ENCODE results near the gene PHF21A.
"Not testable (repeated sequence)": the region's sequence is repeated elsewhere in the genome, so short reads cannot be mapped to it uniquely, and the experiment has no call there.

Gene PHF21A

DNA sequence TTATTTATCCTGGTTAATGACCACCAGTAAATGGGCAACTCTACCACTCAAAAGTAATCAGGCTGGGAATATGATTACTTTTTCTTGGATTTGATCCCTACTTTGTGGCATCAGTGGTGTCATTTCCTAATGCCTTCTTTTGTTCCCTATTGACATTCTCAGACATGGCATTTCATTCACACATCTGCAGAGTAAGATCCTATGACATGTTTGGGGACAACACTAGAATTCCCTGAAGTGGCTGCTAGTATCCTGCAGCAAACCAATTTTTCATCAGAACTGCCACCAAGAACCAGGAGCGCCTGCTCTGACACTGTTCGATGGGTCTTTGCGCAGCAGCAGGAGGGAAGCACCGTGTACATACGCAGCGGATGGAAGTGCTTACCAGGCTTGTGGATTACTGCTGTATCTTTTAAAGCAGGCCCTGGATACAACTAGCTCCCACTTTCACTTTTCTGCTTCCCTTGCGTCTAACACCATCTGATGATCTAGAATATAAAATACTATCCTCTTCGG is 101.1 kb downstream of the PHF21A start:
- DNase-seq: no peak

DNA sequence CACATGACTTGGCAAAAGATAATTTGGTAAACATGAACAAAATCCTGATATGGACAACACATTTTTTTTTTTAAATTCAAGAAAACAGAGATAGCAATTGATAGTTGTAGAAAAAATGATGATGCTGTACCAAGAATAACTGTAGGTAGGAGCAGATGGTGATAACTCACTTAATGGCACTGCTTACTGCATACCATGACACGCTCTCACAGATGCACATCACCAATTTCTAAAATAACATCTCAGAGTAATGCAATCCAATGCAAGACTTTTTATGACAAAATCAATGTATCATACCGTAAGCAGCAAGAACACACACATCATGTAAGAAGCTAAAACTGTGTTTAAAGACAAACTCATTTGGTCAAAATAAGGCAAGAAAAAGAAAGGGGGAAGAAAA is 102.6 kb downstream of the PHF21A start:
- no peak for DNase-seq

DNA sequence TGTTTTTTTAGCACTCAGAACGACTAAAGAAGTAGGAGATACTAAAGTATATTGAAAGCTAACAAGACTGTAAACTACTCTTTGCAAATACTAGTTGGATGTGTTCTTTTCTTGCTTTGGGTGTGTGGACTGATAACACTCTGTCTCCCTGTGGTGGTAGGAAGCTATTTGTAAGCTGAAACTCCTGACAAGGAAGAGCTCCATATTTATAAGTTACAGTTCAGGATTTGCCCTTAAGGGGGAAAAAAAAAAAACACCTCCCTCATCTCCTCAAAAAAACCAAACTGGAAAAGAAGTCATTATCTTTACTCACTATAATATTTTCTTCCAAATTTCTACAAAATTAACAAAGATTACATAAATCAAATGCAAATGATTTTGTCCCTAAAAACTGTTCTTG is 103.9 kb downstream of the PHF21A start:
- no peak for DNase-seq

DNA sequence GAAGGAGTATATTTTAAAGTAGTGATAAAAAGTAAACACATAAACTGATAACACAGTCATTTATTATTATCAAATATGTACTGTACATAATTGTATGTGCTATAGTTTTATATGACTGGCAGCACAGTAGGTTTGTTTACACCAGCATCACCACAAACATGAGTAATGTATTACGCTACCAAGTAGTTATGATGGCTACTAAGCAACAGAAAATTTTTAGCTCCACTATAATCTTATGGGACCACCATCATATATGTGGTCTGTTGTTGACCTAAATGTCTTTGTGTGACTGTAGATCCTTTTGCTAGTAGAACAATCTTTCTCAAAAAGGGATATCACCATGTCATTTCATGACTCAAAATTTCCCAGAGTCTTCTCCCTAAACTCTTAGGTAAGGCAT is 105.3 kb downstream of the PHF21A start:
- DNase-seq: no peak

DNA sequence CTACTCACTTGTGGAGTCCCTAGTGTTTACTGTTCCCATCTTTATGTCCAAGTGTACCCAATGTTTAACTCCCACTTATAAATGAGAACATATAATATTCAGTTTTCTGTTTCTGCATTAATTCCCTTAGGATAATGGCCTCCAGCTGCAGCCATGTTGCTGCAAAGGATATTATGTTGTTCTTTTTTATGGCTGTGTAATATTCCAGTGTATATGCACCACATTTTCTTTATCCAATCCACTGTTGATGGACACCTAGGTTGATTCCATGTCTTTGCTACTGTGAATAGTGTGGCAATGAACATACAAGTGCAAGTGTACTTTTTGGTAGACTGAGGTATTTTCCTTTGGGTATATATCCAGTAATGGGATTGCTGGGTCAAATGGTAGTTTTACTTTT is 107.1 kb downstream of the PHF21A start:
- DNase-seq: not testable (repeated sequence)

DNA sequence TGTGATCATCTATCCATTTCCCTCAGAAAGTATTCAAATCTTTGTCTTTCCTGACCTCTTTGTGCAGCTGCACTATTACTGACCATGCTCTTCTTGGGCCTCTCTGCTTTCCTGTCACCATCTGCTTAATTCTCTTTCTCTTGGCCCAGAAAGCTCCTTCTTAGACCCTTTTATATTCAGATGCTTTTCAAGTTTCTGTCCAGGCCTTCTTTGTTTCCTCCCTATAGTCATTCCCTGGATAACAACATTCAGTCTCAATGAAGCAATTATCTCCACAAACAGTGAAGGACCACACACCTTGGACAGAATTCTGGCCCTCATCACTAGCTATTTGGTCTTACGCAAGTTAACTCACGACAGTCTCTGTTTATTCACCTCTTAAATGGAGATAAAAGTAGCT is 109.1 kb downstream of the PHF21A start:
- no peak for DNase-seq

DNA sequence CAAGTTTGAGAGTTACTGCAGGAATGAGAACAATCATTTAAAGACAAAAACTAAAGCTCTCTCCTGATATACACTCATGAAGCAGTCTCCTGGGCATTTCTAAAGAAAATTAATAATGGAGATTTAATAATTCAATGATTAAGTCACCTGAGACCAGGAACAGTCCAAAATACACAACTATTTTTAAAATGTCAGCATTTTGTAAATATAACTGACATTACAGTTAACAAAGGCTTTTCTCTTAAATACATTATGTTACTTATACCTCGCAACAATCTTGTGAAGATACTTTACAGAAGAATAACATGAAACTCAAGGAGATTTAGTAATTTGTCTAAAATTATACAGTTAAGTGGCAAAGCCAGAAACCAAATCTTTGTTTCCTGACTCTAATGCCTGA is 111.2 kb downstream of the PHF21A start:
- no peak for DNase-seq

DNA sequence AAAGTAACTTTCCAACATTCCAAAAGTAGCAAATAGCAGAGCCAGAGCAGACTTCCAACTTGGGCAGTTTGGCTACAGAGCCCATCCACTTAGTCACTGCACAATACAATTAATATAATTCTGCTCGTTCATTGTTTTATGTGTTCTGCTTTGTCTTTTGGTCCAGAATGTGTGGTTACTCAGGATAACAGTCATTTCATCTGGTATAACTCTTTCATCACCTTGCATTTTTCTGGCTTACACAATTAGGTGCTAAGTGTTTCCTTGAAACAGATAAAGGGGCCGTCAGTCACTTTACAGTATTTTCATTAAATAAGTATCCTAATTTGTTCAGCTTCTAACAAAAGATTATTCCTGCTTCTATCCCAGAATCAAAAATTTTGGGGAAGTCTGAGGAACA is 111.6 kb downstream of the PHF21A start:
- DNase-seq: no peak

DNA sequence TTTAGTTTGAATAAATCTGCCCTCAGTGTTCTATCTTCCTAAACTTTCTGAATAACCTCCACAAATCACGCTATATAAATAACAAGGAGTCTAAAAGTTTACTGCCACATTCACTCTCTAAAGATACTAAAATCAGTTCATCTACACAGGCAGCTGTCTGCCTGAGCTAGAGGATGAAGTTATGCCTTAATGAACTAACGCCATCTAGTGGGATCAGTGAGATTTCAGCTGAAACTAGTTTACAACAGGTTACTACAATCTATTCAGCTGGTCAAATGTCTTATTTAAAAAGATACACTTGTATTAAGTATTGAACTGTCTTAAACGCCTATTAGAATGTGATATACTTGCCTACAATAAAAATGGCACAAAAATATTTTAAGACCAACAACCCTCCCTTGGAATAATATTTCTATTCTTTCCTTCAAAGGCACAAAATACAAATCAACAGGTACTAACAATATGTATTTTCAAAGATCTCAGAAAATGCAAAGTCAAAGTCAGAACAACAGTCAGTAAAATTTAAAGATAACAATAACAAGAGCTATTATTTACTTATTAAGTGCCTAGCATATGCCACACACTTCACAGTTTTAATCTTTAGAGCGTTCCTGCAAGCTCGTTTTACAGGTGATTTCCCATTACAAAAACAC is 114.7 kb downstream of the PHF21A start:
- DNase-seq: no peak

DNA sequence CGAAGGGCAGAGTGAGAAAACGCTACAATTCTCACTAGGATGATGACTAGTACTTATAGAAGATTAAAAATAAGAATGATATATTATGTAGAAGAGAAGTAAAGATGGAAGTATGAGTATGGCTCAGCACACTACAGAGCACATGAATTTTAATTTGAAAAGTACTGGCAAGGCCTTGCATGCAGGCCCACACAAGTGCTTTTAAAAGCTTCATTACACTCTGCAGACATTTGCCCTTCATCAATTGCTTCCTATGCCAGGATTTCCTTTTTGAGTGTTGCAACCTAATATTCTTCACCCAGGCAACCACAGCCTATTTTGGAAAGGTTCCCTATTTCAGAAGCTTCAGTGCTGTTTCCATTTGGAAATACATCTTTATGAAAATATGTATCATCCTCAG is 117.7 kb downstream of the PHF21A start:
- no peak for DNase-seq

DNA sequence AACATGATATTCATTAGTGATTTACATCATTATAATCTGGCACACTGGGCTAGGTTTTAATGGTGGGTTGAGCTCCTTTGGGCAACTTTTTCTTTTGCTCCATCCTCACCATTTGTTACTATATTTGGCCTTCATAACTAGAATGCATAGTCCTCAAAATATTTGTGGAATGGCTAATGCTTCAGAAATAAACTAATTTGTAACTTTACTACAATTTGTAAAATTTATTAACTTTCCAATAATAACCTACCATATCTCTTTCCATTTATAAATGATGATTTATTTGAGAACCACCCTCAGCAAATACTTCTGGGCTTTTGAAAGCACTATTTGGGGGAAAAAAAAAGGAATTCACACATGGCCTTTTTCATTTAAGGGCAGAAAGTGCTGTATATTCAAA is 119.1 kb downstream of the PHF21A start:
- DNase-seq: no peak

DNA sequence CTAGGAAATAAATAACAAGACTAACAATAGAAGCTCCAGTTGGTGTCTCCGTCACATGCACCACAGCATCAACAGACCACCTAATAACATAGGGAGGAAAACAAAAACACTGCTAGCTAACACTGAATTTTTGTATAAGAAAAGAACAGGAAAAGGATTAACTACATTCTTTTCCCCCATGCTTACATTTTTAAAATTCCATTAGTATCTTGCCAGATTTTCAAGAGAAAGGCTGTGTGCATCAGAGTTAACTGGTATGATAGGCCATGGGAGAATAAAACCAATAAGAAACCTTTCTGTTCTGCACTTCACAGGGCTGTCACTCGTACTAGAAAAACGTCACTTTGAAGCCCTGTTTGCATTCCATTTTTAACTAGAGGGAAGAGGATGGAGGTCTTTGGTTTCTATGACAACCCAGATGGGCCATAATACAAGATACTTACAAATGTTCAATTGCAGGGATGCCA is 119.8 kb downstream of the PHF21A start:
- DNase-seq: no peak

DNA sequence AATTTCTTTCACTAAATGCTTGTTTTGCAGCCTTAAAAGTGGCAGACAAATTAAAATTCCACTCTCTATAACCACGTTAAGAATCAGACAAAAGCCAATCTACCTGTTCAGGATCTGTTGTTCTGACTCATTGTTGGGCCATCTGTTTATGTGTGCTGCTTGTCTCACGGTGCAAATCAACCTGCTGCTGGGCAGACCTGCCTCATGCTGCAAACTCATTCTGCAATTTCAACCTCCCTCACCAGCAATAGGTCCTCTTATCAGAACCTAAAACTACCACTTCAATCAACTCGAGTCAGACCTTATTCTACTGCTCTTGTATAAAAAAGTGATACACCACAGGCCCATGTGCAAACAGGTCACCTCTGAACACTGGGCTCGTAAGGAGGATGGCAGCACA is 123.7 kb downstream of the PHF21A start:
- no peak for DNase-seq

DNA sequence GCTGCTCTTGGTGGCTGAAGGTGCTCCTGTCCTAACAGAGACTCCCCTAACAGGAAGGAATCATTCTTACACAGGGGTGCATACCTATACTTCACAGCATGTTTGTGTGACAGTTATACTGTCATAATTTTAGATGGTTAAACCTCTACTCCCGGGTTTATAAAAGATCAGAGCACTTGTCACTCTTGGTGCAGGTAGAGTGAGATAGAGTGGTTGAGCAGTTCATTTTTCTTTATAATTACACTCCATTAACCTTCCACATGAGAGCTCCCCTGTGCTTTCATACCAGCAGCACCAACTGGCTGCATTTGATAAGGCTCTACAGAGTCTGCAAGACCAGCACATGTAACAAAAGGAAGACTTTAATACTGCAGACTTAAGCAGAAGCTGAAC is 125.9 kb downstream of the PHF21A start:
- no peak for DNase-seq

DNA sequence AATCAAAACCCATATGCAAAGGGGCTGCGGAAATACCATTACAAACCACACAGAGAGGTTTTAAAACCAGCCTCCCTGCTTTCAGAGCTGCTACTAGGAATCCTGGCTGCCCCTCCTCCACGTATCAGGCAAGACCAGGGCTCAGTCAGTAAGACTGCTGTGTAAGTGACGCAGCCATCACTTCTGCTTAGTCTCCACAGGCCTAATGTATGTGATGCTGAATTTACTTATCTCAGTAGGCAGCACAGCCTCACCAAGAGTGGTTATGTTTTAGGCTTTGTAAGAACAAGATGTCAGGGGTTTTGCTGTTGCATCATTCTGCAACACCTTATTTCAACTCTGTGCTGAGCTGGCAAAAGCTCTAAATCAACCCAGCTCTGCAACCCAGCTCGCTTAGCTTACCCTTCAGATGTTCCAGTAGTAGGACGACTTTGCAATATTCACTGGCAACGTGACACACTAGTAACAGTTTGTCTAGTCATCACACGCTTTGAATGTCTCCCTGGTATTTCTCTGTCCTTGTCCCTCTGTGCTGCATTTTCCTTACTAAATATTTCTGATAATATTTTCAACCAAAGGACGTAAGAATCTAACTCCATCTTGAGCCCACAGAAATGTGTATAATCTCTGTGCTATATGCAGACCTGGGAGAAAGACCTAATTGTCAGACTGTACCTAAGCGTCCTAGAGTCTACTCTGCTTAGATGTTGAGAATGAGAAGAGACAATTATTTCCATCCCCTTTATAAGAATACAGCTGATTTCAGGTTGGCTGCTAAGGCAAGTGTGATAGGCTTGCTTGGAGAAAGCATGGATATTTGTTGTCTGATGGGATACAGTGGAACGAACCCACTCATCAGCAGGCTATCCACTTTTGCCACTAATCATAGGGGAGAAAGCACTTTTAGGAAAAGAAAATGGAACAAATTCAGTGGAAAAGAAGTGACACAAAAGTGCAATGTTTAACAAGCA is 126.6 kb downstream of the PHF21A start:
- no peak for DNase-seq

DNA sequence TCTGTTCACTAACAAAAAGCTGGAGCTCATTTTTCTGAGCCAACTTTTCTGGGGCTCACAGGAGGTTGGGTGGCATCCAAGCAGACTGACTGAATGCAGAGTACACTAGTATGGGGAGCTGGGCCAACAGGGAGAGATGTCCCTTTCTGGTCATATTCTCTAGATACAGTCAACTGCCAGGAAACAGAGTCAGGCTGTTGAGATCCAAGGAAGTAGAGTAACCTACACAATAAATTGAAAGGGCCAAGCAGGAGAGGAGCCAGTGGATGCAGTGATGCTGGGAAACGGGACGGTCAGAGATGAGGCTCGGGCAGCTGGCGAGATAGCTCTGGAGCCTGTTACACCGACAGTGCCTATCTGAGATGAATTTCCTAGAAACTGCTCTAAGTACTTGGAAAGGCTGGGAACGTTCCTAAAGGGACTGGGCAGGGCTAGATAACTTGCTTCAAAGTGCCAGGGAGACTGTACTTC is 127.7 kb downstream of the PHF21A start:
- DNase-seq: no peak

DNA sequence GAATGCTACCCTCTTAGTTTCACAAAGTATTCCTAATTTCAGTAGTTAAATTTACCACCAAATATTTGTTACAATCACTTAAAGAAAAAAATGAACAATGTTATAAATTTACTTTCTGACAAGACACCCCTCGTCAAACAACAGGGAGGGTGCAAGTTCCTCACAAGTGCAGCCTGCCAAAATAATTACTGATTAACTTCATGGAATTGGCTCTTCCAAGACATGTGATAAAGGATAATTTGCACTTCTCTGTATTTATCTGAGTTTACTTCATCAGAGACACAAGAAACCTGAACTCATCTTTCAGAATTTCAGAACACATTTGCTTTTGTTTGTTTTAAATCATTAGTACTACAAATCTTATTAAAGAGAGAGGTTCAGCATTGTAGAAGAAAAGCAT is 132.3 kb downstream of the PHF21A start:
- DNase-seq: no peak

DNA sequence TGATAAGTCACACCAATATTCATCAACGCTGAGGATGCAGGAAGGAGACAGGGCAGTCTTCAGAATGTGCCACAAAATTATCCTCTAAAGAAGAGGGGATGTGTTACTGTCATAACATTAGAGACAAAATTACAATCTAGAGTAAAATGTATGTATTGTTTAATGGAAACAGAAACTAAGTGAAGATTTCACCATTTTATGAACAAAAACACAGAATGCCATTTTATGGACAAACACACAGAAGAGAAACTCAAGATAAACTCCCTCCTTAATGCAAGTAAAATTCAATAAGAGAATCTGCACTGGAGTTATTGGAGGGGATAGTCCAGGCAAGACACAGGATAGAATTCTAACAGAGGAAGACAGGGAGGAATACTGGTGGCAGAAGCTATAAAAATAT is 136.0 kb downstream of the PHF21A start:
- no peak for DNase-seq

DNA sequence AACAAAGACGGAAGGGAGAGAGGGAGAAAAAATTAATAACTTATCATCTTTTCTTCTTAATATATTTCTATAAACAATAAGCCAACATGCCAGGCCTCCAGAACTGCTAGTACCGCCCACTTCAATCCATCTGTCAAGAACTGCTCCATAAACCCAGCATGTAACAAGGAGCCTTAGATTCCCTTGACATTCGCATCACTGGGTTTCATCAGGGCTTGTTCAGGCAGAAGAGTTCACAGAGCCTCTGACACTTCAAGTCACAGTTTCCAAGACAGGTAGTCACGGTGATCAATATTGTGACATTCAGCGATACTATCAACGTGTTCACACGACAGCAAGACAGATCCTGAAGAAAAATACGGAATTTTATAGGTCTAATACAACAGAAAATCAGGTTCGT is 137.1 kb downstream of the PHF21A start:
- no peak for DNase-seq

DNA sequence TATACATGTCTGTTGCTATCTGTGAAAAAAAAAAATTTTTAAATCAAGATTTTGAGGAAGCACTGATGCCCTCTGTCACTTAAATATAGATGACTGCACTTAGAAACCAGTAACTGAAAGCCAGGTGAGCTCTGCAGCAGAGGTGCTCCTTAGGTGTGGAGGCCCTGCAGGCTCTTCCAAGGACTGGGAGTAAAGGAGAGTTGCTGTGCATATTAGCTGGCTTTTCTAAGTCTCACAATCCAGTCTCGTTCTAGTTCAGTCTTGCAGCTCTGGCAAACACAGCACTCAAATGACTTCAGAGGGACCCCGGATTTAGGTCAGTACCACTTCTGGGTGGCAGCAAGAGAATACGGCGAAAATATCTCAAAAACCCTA is 137.8 kb downstream of the PHF21A start:
- DNase-seq: no peak

DNA sequence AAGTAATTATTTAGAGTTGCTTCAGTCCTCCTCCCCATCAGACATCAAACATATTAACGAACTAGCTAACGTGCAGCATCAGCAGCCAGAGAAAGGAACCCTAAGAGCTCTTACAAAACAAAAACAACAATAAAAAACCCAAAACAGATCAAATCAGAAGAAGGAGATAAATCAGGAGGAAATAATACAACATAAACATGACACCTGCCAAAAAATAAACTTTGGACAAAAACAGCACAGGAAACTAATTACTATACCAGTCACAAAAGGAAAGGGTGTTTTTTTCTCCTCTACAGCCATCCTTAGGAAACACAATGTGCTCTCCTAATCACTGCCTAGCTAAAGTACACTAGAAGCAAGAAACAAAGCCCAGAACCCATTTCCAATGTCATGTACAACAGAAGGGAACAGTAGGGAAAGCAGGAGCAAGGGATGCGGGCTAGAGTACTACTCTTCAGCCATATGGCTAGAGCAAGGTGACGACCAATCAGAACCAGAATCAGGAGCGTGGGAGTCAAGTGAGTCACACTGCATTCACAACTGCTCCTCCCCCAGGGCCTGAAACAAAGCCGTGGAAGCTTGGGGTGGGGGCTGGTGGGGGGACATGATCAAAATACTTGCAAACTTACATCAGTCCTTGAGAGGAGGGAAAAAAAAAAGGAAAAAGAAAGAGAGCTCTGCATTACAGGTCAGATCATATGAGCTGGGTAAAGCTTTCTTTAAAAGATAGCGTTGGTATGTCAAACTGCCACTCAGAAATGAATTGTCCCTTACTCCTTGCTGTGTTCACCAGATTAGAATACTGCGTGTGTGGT is 138.4 kb downstream of the PHF21A start:
- no peak for DNase-seq

DNA sequence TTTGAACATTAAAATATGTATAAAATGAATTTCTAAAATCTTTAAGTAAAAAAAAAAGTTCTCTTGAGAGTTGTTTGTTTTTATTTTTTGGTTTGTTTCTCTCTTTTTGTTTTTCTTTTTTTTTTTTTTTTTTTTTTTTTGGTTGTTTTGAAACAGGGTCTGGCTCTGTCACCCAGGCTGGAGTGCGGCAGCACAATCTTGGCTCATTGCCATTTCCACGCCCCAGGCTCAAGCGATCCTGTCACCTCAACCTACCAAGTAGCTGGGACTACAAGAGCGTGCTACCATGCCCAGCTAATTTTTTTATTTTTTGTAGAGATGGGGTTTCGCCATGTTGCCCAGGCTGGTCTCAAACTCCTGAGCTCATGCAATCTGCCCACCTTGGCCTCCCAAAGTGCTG is 139.4 kb downstream of the PHF21A start:
- DNase-seq: not testable (repeated sequence)

DNA sequence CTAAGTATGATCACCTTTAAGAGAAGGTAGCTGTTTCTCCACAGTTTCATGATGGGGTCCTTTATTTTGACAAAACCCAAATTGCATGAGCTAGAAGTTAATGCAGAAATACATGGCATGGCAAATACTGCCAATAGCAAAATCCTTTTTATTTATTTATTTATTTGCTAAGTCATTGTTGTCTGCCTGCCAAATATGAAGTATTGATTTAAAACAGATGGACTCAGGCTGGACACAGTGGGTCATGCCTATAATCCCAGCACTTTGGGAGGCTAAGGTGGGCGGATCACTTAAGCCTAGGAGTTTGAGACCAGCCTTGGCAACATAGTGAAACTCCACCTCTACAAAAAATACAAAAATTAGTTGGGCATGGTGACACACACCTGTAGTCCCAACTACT is 146.4 kb downstream of the PHF21A start:
- no peak for DNase-seq
